ENCODE measurements around the gene EVC2.
"Not testable (repeated sequence)": the region's sequence is repeated elsewhere in the genome, so short reads cannot be mapped to it uniquely, and the experiment has no call there.

Gene EVC2

DNA sequence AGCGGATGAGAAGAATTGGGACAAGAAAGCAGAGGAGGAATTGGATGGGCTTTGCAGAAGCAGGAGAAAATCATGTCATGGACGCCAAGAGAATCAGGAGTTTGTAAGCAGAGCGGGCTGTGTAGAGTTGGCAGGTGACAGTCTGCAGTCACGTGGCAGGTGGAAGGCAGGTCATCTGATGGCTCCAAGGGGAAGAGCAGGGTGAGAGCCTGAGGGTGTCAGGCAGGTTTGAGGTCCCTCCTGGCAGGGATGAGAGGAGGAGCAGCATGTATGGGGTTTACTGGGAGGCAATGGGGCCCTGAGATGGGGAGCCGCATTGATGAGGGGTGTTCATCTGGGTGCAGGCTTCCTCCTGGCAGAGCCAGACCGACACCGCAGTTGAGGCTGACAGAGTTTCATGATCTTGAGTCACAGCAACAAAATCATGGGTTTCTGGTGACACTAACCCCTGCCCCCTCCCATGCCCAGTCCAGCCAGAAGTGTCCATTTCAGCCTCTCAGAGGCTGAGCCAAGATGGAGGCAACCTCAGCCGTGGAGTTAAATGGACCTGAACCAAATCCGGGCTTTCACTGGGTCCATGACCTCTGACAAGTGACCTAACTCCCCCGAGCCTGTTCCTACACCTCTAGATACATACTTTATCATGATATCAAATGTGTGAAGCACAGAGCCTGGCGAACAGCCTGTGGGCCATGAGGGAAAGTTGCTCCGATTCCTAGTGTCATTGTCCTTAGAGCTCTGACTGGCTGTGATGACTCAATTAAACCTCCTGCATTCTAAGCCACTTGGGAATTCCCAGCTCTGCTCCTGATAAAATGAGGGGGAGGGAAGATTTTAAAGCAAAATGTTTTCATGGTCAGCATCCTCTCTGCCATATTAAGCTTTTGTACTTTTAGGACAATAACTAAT lies 38.7 kb upstream of the EVC2 start:
- no peak for FAIRE-seq

DNA sequence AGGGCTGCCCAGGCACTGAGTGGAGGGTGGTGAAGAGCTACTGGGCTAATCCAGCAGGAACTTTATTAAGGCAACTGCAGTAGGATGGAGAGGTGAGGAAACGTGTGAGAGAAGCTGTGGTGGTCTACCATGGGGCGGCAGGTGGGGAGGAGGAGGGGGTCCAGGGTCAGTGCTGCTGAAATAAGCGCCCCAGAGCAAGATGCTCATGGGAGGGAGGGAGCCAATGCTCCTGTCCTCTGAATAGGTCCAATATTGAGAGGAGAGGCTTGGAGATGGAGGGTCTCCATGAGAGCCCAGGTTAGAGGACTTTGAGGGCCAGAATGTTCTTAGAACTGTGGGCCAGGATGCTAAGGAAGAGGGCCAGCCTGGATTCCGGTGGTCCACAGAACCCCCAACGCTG lies 37.9 kb upstream of the EVC2 start:
- no peak for DNase-seq (ENCODE audit: extremely low spot score, insufficient read length, low read depth)
- no peak for FAIRE-seq

More for the DNA sequence above, 38.7 kb upstream of the EVC2 start:
- DNase-seq (ENCODE audit: extremely low spot score, insufficient read length, low read depth): no peak

DNA sequence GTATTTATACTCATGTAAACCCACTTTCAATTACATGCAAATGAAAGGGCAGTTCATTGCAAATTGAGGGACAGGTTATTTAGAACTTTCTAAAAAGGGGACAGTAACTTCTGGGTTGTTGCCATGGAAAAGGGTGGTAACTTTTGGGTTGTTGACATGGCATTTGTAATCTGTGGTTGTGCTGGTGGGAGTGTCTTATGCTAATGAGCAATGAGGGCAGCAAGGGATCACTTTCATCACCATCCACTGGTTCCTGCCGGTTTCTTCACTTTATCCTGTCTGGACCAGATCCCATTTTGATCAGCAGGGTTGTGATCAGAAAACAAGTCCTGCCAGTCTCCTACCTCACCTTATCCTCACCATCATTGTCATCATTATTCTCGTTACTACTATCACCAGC lies 34.6 kb upstream of the EVC2 start:
- DNase-seq (ENCODE audit: extremely low spot score, insufficient read length, low read depth) (no peak), FAIRE-seq (no peak)

DNA sequence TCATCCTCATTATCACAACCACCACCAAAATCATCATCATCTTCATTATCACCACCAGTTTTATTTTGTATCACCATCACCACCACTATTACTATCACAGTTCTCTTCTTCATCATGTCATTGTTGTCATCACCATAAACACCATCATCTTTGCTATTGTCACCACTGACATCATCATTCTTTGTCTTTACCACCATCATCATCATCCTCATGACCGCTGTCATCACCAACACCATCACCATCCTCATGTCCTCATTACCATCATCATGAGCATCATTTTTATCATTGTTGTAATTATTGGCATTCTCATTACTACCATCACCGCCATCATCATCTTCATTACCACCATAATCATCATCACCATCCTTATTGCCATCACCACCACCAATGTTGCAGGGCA lies 34.0 kb upstream of the EVC2 start:
- FAIRE-seq: no peak
- no peak for DNase-seq (ENCODE audit: extremely low spot score, insufficient read length, low read depth)

DNA sequence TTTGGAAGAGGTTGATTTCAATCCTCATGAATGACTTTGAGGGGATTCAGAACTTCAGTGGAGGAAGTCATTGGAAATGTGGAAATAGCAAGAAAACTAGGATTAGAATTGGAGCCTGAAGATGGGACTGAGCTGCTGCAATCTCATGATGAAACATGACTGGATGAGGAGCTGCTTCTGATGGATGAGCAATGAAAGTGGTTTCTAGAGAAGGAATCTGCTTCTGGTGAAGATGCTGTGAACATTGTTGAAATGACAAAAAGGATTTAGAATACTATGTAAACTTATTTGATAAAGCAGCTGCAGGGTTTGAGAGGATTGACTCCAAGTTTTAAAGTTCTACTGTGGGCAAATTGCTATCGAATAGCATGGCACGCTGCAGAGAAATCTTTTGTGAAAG lies 29.7 kb upstream of the EVC2 start:
- FAIRE-seq (no peak), DNase-seq (ENCODE audit: extremely low spot score, insufficient read length, low read depth) (no peak)

DNA sequence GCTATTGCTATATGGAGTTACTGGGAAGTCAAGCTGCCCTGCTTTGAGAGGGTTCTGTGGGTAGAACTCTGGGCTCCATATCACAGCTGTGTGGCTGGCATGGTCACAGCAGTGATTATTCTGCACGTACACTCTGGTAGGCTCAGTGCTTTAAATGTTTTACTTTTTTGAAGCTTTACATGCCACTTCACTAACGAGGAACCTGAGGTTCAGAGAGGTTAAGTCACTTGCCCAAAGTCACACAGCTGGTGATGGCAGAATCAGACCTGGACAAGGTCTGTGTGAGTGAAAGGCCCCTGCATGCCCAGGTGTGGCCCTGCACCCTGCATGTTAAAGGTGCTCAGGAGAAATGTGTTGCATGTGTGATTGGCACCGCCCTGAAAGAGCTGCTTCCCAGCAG lies 27.1 kb upstream of the EVC2 start:
- FAIRE-seq: no peak
- no peak for DNase-seq (ENCODE audit: extremely low spot score, insufficient read length, low read depth)

DNA sequence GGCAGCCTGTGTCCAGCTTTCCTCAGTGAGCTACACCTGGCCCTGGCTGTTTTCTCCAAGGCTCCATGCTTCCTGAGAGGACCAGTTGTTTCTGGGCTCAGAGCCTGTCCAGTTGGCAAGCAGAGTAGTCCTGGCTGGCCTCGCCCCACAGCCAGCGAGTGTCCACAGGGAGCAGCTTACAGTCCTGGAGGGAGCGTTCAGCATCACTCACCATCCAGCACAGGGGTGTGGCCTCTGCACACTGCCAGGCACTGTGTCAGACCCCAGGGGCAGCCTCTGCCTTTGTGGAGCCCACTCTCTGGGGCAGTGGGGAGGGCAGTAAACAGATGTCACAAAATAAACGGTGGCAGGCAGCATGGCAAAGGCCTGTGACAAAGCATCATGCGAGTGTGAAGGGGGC lies 26.5 kb upstream of the EVC2 start:
- FAIRE-seq (no peak), DNase-seq (ENCODE audit: extremely low spot score, insufficient read length, low read depth) (no peak)

DNA sequence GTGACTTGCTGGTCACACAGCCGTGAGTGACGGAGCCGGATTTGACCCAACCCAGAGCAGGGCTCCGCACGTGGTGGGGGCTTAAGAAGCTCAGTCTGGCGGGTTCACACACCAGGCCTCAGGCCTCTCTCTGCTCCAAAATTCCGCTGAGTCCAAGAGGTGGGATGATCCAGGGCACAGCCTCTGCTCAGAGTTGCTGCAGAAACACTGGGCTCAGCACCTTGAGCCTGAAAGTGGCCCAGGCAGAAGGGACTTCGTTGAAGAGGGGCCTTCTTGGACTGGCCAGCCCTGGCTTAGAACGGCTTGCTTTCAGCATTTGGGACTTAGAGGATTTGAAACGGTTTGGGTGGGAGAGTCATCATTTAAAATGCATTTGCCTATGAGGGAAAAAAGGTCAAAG lies 23.8 kb upstream of the EVC2 start:
- FAIRE-seq (no peak), DNase-seq (ENCODE audit: extremely low spot score, insufficient read length, low read depth) (no peak)

DNA sequence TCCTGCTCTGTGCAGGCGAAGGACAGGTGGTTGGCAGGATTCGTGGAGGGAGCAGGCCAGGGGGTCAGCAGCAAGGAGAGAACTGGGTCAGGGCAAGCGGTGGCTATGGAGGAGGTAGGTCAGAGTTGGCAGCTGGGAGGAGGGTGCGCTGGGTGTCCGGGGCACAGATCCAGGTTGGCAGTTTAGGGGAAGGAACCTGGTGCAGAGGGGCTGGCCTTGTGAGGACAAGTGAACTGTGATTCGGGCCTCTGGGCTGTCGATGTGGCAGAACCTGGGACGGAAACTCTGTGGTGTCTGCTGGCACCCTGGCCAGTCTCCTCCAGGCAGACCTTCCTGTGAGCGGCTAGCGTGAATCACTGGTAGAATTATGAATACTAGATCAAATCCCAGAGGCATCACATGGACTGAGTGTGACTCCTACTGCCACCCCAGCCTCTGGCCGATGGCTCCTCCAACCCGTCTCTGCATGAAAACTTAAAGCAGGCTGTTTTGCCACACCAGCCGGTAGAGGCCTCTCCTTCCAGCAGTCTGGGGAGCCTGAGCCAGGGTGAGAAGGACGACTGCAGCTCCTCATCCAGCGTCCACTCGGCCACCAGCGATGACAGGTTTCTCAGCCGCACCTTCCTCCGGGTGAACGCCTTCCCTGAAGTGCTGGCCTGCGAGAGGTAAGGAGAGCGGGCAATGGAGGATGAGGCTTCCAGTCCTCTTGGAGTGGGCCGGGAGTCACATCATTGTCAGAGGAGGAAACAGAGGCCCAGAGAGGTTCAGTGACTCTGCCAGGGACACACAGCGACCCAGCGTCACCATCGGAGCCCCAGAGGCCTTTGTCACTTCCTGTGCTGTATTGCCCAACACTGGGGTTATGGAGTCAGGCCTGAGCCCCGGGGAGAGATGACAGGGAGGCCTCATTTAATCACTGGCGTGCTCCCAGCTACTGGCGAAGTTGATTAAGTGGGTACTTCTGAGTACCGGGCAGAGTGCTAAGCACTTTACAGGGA lies 22.9 kb upstream of the EVC2 start:
- DNase-seq (ENCODE audit: extremely low spot score, insufficient read length, low read depth) (no peak), FAIRE-seq (no peak)

DNA sequence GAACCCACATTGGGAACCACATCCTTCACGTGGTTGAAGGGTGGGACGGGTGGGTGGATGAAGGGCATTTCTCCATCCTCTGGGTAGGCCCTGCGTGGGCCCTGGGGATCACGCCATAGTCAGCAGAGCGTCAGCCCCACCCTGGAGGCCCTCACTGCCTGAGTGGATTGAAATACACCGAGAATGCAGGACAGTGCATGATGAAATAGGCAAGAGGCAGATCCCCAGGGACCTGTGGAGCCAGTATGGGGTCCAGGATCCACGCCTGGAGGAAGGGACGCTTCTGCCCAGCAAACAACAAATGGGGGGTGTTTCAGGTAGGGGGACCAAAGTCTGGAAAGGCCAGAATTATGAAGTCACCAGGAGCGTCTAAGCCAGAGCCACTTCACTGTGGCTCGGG lies 22.1 kb upstream of the EVC2 start:
- FAIRE-seq: no peak
- DNase-seq (ENCODE audit: extremely low spot score, insufficient read length, low read depth): no peak

DNA sequence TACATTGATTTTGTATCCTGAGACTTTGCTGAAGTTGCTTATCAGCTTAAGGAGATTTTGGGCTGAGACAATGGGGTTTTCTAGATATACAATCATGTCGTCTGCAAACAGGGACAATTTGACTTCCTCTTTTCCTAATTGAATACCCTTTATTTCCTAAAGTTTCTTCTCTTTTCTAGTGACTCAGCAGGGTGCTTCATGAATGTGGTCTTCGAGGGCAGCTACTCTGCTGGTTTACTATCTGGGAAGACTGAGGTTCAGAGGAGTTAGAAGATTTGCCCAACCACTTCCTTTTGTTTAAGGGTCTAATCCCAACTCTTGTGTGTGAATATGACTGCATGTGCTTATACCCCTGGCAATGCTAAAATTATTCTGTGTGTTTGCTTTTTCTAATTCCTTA lies 20.1 kb upstream of the EVC2 start:
- not testable (repeated sequence) for FAIRE-seq; DNase-seq (ENCODE audit: extremely low spot score, insufficient read length, low read depth)

DNA sequence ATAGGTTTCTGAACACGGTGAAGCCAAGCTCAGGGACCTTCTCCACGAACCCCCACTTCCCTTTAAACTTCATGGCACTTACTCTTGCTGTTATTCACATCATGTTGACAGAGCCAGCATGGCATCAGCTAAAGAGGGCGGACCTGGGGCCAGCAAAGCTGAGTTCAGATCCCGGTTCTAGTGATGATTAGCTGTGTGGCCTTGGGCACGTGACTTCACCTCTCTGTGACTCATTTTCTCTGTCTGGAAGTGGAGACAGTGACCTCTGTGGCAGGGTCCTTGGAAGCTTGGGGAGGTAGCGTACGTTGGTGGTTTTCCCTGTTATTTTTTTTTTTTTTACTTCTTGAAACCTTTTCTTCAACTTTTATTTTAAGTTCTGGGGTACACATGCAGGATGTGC lies 16.0 kb upstream of the EVC2 start:
- no peak for DNase-seq (ENCODE audit: extremely low spot score, insufficient read length, low read depth)
- FAIRE-seq: no peak

DNA sequence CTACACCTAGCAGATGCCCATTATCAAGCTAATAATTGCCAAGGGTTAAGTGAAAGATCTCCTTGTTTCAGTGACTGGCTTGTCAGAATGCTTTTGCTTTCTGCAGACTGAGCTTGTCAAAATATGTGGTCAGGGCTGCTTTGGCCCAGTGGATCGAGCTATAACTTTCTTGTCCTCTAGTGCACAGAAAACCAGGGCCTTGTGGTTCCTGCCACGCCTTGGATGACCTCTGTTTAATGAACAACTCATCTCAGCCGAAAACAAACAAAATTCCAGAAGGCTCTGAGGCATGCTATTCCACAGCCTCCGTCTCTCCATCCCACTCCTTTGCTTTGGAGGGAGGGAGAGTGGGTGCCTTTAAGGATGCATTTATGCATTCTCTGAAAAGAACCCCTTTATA lies 14.0 kb upstream of the EVC2 start:
- no peak for FAIRE-seq
- no peak for DNase-seq (ENCODE audit: extremely low spot score, insufficient read length, low read depth)

DNA sequence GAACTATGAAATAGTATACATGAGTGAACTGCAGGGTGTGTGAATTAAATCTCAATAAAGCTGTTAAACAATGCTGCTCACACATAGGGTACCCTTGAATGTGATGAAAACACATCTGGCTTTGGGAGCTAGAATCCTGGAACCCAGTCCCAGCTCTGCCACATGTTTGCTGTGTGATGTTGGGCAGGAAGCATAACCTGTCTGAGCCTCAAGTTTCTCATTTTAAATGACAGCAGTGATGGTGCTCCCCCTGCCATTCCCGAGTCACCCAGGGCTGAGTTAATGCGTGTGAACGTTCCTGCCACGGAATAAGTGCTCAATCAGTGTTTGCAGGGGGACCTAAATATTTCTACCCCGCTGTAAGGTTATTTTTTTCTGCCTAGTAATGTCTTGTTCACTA lies 13.6 kb upstream of the EVC2 start:
- no peak for DNase-seq (ENCODE audit: extremely low spot score, insufficient read length, low read depth)
- FAIRE-seq: no peak

DNA sequence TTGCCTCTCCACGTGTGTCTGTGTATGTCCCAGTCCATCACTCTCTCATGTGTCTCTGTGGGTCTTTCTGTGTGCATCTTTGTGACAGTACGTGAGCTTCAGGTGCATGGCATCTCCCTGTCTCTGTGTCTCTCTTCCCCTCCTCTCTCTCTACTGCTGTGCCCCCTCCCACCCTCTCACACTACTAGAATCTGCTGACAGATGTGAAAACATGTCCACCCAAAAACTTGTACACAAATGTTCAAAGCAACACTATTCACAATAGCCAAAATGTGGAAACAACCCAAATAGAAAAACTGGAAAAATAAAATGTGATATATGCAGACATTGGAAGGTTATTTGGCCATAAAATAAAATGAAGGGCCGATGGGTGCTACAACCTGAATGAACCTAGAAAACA lies 12.6 kb upstream of the EVC2 start:
- no peak for FAIRE-seq

DNA sequence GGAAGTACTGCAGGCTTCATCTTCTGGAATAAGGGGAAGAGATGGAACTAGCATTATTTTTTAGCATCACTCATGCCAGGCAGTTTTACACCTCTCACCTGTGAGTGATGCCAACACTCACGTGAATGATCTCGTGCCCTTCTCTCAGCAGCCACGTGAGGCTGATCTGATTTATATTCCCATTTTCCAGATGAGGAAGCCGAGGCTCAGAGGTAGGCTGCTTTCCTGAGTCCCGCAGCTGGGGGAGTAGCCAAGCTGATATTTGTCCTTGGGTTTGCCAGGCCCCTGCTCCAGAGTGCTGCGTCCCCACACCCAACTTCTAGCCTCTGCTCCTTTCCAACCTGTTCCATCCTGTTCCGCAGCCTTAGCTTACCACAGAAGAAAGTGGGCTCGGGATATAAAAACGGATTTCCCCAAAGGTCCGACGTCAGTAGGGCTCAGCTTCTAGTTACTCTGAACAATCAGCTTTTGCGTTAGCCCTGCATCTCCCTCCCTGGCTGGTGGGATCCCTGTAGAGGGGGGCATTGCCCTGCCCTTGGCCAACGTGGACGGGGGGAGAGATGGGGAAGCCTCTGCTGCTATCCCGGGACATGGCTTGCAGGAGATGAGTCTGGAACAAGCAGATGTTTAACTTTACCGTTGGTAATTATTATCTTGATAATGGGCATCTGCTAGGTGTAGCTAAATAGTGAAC lies 11.9 kb upstream of the EVC2 start:
- DNase-seq (ENCODE audit: extremely low spot score, insufficient read length, low read depth) (no peak), FAIRE-seq (no peak)

More for the DNA sequence above, 12.6 kb upstream of the EVC2 start:
- no peak for DNase-seq (ENCODE audit: extremely low spot score, insufficient read length, low read depth)

DNA sequence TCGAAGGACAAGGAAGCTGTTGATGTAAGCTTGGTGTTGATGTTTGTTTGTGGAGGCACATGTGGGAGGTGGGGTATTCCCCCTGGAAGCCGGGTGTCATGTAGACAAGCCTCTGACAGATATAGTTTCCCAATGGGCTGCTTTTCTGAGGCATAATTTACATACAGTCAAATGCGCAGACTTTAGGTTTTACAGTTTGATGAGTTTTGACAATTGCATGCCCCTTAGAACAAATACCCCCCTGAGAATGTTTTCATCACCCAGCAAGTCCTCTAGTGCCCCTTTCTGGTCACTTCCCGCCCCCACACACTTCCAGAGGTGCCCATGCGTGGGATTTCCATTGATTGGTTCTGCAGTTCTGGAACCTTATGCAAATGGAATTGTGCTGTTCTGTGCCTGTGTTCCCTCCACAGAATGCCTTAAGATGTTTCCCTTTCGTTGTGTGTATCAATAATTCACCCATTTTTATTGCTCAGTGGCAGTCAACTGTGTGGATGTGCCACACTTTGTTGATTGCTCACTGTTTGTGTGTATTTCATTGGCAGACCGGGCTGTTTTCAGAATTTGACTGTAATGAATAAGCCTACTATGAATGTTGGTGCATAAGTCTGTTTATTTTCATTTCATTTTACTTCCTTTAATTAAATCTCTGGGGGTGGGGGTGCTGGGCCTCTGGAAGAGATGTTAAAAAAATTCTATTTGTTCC lies 11.1 kb upstream of the EVC2 start:
- FAIRE-seq: no peak
- no peak for DNase-seq (ENCODE audit: extremely low spot score, insufficient read length, low read depth)

DNA sequence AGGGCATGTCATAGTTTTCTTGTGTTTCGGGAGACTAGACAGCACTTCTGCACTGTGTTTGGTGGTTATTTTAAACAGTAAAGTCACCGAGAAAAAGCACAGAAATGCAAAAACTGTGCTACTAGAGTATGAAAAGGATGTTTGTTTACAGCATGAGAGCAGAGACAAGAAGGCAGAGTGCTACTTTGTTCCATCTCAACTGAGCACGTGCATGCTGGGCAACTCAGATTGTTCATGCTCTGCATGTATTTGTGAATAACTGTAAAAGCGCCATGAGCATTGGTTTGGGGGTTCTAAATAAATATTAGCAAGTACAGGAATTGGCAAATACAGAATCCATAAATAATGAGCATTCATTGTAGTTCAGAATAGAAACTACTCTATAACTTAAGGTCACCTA lies 10.1 kb upstream of the EVC2 start:
- FAIRE-seq (no peak), DNase-seq (ENCODE audit: extremely low spot score, insufficient read length, low read depth) (no peak)

DNA sequence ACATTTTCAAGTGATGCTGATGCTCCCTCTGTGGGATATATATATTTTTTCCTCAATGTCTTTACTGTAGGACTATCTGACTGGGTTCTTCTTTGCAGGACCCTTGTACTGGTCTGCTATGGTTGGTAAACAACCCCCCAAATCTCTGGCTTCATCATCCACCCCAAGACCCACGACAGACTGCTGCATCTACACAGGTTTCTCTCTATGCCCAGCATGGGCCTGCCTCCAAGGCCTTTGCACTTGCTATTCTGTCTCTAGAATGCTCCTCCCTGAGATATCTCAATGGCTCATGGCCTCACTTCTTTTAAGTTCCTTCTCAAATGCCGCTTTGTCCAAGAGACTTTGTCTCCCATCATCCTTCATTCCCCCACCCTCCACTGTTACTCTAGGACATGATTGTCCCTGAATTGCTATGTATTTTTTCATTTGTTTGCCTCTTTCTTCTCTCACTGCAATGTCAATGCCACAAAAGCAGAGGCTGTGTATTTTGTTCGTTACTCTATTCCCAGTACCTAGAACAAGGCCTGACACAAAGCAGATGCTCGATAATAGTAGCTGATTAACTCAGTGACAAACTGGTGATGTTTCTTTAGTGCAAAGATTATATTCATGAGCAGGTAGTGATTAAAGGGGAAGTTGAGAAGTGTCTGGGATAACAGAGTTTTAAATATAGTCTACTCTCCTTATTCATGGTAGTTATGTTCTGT lies 9.2 kb upstream of the EVC2 start:
- no peak for DNase-seq (ENCODE audit: extremely low spot score, insufficient read length, low read depth)
- no peak for FAIRE-seq

All from GM18507 (cell line).